GM21786 (cell line): Measurements from ENCODE around the gene PRR33.
"Not testable (repeated sequence)": the region's sequence is repeated elsewhere in the genome, so short reads cannot be mapped to it uniquely, and the experiment has no call there.

Experiments used
- ATAC-seq: cut with Tn5 transposase; IDR thresholded peaks from one replicate; pipeline ENCODE4 v1.9.1; 2021; ENCODE audit not compliant: unreplicated experiment

PRR33 gene

GRCh38 chr11:1891831-1892115, at the start of gene PRR33:
TSS of gene PRR33 (minus strand) at chr11:1891895. CDS start at chr11:1890584, 1,311 bp downstream.
- ATAC-seq: no peak

DNA sequence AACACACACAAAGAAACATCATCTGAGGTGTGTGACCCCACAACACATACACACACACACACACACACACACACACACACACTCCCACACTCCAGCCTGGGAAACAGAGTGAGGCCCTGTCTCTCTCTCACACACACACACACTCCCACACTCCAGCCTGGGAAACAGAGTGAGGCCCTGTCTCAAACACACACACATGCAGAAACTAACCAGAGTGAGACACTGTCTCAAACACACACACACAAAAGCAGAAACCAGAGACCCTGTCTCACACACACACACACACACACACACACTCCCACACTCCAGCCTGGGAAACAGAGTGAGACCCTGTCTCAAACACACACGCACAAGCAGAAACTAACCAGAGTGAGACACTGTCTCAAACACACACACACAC, 48.1 kb upstream of the PRR33 start:
- ATAC-seq: not testable (repeated sequence)

- ATAC-seq: no peak
Observed at GRCh38 chr11:1939006-1939625, 47.4 kb upstream of the PRR33 start.

DNA sequence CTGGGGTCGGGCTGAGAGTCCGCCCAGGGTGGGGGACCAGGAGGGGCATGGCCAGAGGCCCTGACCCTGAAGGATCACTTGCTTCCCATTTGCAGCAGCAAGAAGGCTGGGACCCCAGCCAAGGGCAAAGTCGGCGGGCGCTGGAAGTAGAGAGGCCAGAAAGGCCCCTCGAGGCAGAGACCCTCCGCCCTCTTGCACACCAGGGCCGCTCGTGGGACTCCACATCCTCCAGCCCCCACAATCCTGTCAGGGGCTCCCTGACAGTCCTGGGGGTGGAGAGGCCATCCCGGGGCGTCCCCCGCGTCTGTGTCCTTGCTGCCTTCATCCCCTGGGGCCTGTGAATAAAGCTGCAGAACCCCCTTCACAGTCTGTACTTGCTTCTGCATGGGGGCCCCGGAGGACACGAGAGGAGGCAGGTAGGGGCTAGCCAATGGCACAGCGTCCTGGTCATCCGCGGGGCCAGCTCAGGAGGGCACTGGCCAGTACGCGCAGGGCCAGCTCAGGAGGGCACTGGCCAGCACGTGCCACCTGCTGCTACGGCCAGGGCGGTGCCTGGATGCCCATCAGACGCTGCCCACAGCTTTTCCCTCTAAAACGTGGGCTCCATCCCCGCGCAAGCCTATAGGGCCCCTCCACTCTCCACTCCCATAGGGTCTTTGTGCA, 46.8 kb upstream of the PRR33 start:
- no peak for ATAC-seq

GRCh38 chr11:1937616-1938342, 46.1 kb upstream of the PRR33 start:
- ATAC-seq: no peak

DNA sequence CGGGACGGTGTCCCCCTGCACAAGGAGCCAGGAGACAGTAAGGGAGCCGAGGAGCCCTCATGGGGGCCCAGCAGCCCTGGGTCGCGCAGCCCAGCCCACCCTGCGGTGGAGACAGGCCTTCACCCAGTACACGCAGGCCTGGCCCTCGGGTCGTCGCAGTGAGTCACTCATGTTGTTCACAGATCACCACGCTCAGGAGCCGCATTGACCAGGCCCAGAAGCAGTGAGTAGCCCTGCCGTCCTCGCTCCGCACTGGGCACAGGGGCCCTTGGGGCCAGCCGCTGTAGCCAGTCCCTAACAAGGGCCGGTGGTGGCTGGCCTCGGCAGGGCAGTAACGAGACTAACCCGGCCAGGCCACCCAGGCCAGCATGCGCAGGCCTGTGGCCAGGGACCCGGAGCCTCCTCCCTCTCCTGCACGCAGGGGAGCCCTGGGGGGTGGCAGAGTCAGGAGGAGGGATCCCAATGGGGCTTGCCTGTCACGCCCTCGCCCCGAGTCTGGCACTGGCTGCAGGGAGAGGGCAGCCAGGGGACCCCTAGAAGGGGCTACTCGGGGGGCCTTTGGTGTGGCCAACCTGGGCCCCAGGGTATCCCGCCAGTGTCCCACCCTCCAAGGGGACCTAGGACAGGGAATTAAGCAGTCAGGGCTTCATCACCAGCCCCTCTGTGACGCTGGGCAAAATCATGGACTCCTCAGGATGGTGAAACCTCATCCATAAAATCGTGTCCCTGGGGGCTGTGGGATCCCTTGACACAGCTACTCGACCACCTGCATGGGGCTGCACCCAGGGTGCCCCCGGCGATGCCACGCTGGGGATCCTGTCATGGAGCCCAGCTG, 45.3 kb upstream of the PRR33 start:
- no peak for ATAC-seq

- ATAC-seq: no peak
Observed at GRCh38 chr11:1936072-1936780, 44.5 kb upstream of the PRR33 start.

GRCh38 chr11:1935156-1936071, 43.7 kb upstream of the PRR33 start:
- no peak for ATAC-seq

DNA sequence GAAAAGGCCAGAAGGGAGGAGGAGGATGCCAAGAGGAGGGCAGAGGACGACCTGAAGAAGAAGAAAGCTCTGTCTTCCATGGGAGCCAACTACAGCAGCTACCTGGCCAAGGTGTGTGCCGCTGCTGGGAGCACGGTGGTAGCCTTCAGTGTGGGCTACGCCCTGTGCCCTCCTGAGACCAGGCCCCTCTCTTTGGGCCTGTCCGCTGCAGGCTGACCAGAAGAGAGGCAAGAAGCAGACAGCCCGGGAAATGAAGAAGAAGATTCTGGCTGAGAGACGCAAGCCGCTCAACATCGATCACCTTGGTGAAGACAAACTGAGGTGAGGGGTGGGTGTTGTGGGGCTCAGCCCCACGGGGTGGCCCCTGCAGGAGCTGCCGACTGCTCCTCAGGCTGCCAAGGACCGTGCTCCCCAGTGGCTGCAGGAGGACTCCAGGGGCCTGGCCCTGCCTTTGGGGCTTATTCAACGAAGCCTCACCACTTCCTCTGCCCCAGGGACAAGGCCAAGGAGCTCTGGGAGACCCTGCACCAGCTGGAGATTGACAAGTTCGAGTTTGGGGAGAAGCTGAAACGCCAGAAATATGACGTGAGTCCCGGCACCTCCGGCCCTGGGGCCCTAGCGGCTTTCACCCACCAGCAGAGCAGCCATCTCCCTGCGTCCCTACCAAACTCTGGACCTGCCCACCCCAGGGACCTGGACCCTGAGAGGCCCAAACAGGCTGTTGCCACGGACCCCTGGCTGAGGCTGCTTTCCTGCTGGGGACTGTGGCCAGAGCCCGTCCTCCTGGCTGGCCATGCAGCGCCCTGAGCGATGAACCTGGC, 42.9 kb upstream of the PRR33 start:
- ATAC-seq: no peak

DNA sequence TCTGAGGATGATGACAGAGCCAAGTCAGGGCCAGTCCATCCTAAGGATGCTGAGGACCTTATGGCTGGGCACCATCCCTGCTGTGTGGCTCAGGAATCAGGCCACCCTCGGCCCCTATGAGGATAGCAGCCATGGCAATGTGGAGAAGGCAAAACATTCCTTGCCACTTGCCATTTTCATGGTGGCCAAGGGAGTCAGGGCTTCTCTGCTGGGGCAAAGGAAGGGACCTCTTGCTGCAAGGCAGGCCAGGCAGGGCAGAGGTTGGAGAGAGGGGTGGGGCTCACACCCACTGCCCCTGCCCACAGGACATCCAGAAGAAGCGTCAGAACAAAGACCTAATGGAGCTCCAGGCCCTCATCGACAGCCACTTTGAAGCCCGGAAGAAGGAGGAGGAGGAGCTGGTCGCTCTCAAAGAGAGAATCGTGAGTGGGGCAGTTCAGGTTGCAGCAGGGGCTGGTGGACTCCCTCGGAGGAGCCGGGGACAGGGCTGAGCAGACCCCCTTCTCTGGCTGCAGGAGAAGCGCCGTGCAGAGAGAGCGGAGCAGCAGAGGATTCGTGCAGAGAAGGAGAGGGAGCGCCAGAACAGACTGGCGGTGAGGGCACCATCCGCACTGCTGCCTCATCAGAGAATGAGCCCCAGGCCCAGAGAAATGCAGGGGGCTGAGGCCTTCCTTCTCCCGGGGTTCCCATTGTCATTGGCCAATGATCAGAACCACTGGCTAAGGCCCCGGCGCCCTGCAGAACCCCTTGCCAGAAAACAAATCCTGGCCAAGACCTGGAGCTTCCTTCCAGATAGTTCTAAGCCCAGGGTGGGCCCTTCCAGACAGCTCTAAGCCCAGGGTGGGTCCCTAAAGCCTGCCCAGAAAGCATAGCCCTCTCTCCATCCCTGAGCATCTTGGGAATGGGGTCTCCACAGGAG, 42.0 kb upstream of the PRR33 start:
- no peak for ATAC-seq

DNA sequence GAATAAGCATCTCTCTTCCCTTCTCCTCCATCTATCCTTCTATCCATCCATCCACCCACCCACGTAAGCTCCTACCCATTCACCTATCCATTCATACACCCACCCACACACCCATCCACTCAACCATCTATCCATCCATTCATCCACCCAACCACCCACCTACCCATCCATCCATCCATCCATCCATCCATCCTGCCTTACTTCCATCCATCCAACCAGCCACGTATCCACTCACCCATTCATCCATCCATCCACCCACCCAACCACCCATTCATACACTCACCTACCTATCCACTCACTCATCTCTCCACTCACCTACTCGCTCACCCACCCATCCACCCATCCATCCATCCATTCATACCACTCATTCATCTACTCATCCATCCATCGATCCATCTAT, 41.0 kb upstream of the PRR33 start:
- no peak for ATAC-seq

DNA sequence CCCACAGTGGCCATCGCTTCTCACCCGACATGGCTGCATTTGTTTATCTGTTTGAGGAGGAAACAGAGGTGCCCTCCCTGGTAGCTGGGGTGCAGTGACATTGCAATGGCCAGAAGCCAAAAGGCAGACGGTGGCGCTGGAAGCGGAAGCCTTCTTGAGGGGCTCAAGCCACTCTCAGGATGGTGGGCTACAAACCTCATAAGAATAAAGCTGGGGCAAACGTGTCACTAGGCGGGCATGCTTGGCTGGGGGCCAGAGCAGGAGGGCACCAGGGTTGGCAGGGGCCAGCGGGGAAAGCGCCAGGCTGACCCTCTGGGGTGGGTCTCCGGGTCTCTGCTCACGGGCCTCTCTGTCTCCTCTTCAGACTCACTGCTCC, 40.4 kb upstream of the PRR33 start:
- ATAC-seq: no peak

DNA sequence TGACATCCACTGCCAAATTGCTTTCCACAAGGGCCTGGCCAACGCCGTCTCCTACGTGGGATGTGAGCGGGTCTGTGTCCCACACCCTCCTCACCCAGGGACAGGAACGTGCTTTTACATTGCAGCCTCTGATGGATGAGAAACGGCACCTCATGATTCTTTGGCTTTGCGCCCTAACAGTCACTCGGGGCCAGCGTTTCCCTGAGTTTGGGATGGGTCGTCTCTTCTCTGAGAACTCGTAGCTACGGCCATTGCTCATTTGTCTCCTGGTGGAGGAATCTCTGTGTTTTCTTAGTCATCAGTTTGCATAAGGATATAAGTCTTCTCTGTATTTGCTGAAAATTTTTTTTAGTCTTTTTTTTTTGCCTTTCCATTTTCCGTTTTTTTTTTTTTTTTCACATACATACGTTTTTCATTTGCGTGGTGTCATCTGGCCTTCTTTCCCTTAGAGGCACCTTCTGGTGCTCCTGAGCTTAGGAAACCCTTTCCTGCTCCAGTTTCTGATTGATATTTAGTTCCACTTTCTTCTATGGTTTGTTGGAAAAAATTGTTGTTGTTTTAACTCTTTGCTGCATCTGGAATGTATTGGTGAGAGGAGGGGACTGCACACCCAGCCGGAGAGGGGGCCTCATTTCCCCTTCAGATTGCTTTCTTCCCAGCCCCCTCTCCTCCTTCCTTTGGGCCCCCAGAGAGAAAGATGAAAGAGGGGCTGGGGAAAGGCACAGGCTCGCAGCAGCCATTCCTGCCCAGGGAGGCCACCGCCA, 39.8 kb upstream of the PRR33 start:
- ATAC-seq: no peak

DNA sequence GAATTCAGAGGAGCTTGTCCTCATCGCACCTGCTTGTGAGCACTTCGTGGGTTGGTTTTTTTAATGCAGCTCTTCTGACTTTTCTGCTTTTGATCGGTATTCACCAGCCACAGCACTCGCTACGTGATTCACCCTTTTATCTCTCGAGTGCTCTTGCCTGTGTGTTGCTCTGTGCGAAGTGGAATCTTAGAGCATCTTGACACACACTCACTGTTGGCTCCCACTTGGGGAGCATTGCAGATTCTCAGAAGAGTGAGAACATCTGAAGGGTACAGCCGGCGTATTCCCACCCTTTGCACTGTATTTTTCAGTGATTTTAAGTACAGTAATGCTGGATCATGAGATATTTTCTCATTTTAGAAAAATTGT, 38.8 kb upstream of the PRR33 start:
- ATAC-seq: no peak

DNA sequence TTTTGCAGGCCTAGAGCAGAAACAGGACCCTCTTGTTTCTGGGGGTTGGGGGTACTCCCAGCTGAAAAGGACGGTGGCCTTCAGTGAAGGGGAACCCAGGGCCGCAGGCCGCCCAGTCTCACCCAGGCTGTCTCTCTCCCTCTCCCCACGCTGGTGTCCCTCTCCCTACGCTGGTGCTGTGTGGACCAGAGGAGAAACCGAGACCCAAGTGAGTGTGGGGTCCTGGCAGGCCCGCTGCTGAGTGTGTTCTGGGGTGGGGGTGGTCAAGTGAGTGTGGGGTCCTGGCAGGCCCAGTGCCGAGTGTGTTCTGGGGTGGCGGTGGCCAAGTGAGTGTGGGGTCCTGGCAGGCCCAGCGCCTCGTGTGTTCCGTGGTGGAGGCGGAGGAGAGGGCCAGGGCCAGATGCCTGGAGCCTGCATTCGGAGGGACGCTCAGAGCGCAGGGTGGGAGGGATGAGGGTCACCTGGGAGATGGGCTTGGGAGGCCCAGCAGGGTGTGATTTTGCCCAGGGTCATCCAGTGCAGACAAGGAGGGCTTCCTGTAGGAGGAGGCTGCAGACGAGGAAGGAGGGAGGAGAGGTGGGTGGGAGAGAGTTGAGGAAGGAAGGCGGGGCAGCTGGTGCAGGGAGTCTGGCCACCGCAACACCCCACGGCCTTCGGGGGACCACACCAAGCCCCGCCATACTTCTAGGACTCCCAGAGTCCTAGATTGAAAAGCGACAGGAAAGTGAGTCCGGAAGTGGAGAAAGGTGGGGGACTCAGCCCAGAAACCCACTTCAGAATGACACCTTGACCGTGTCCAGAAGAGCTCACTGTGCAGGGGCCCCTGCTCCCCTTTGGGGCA, 38.1 kb upstream of the PRR33 start:
- no peak for ATAC-seq

- no peak for ATAC-seq
Observed at GRCh38 chr11:1928891-1929541, 37.3 kb upstream of the PRR33 start.
